HepG2 (cell line): ENCODE data around the gene DUSP9. TPM values are rescaled to one million over a fixed set of nuclear protein-coding genes. Genes with fewer than 3 reads are reported as not detected.

Experiments used
- ATAC-seq: fragments of 200-7000 bp; cut with Tn5 transposase; 3 replicates; pipeline ENCODE4 v1.9.1; 2020; ENCODE audit warnings: mild to moderate bottlenecking, moderate library complexity
- BruUV-seq: library from RNA; stranded (reverse); fragments of 400-500 nt; replicated peaks from 2 replicates; lab custom pipeline; 2021; lab: Mats Ljungman, UMichigan
- CTCF ChIA-PET: fragments of 300-600 bp; formaldehyde crosslinking; extraction: SDS; loops from one replicate; lab custom pipeline; 2021; ENCODE audit warnings: low total read pairs, inconsistent platforms, low intra/inter-chr PET ratio; lab: Yijun Ruan, JAX
- POLR2A ChIA-PET: fragments of 350-600 bp; sonication (Branson Sonifier 250); formaldehyde crosslinking; loops from one replicate; lab custom pipeline; 2020; ENCODE audit warnings: antibody characterized with exemption, inconsistent platforms; lab: Yijun Ruan, JAX
- DNase-seq: peaks from one replicate; pipeline ENCODE4 v3.0.0-alpha.2; 2015; ENCODE audit warnings: low spot score
- FAIRE-seq: peaks from 3 replicates; lab custom pipeline; 2011; peaks lifted over from hg19 to GRCh38; lab: Jason Lieb, UNC
- H2AFZ ChIP-seq: one replicate; pipeline ENCODE4 v1.6.1; 2011; ENCODE audit warnings: low read length, inconsistent platforms
- H3K27ac ChIP-seq: fragments of 300-600 bp; 3 replicates; pipeline ENCODE4 v1.8.0; 2011; ENCODE audit warnings: mixed run types, mild to moderate bottlenecking, mixed read lengths, low read length, inconsistent platforms; ENCODE audit not compliant: insufficient read depth; ENCODE audit errors: extremely low read length
- H3K27me3 ChIP-seq, 2 experiments: fragments of 200-600 bp in 1 of 2; 2 replicates in 1 of 2; 3 replicates in 1 of 2; pipeline versions ENCODE4 v1.6.0 to v1.8.0; 2011; ENCODE audit warnings: low read length in 2 of 2, mild to moderate bottlenecking in 2 of 2, moderate library complexity in 2 of 2, inconsistent platforms in 1 of 2; ENCODE audit not compliant: insufficient read depth in 2 of 2, control insufficient read depth in 1 of 2
- H3K36me3 ChIP-seq, 2 experiments: fragments of 200-600 bp in 1 of 2; replicated peaks in 1 of 2; 2 replicates in 1 of 2; 3 replicates in 1 of 2; pipeline versions ENCODE4 v1.5.1 to v1.8.0; 2011; ENCODE audit warnings: low read length in 2 of 2, inconsistent platforms in 1 of 2; ENCODE audit not compliant: insufficient read depth in 2 of 2, control insufficient read depth in 1 of 2
- H3K4me1 ChIP-seq: 2 replicates; pipeline ENCODE4 v1.5.1; 2012; ENCODE audit warnings: low read length, inconsistent platforms; ENCODE audit not compliant: insufficient read depth
- H3K4me2 ChIP-seq: 2 replicates; pipeline ENCODE4 v1.6.0; 2011; ENCODE audit warnings: low read depth, low read length, inconsistent platforms
- H3K4me3 ChIP-seq, 3 experiments: fragments of 200-600 bp in 1 of 3; sonication (generic), shearing (Covaris generic) in 1 of 3; replicated peaks in 1 of 3; 2 replicates each; pipeline ENCODE4 v1.5.1; 2011 to 2016; ENCODE audit warnings: low read length in 3 of 3, inconsistent platforms in 2 of 3, low read depth in 2 of 3, mild to moderate bottlenecking in 2 of 3, control low read depth in 1 of 3, mixed read lengths in 1 of 3; ENCODE audit not compliant: insufficient read depth in 1 of 3
- H3K79me2 ChIP-seq: one replicate; pipeline ENCODE4 v1.6.1; 2011; ENCODE audit warnings: low read length, inconsistent platforms; ENCODE audit not compliant: insufficient read depth
- H3K9ac ChIP-seq: 2 replicates; pipeline ENCODE4 v1.6.0; 2011; ENCODE audit warnings: mild to moderate bottlenecking, low read depth, low read length, inconsistent platforms; ENCODE audit not compliant: insufficient read depth
- H3K9me3 ChIP-seq: 2 replicates; pipeline ENCODE4 v1.5.1; 2012; ENCODE audit warnings: mild to moderate bottlenecking, low read length
- H4K20me1 ChIP-seq: 2 replicates; pipeline ENCODE4 v1.6.0; 2011; ENCODE audit warnings: inconsistent platforms, mild to moderate bottlenecking, low read length, moderate library complexity; ENCODE audit not compliant: insufficient read depth
- FLYWCH1 ChIP-seq: sonication (generic); formaldehyde crosslinking; IDR thresholded peaks from 2 replicates; pipeline ENCODE4 v1.8.1; 2023; ENCODE audit warnings: mild to moderate bottlenecking, missing genetic modification reagents
- FOXA1 ChIP-seq, 2 experiments: fragments of 450-650 bp in 1 of 2; sonication (generic) in 1 of 2; formaldehyde crosslinking in 1 of 2; IDR thresholded peaks; 2 replicates each; pipeline versions ENCODE4 v1.4.0 to v1.6.1; 2016 to 2020; ENCODE audit warnings: missing genetic modification reagents in 1 of 2
- FOXO1 ChIP-seq: sonication (generic); formaldehyde crosslinking; IDR thresholded peaks from 2 replicates; pipeline ENCODE4 v1.4.0; 2020; ENCODE audit warnings: missing genetic modification reagents
- GATAD2A ChIP-seq: IDR thresholded peaks from 2 replicates; pipeline ENCODE4 v1.6.1; 2016
- MEIS1 ChIP-seq: sonication (generic); formaldehyde crosslinking; IDR thresholded peaks from 2 replicates; pipeline ENCODE4 v1.9.0; 2021; ENCODE audit warnings: mild to moderate bottlenecking, missing genetic modification reagents, moderate library complexity, borderline replicate concordance
- MLX ChIP-seq: IDR thresholded peaks from 2 replicates; pipeline ENCODE4 v1.6.1; 2016
- PHB2 ChIP-seq: fragments of 450-650 bp; IDR thresholded peaks from 2 replicates; pipeline ENCODE4 v1.6.1; 2018; ENCODE audit not compliant: partially characterized antibody
- PRMT3 ChIP-seq: sonication (generic); formaldehyde crosslinking; IDR thresholded peaks from 2 replicates; pipeline ENCODE4 v1.8.1; 2022; ENCODE audit warnings: low read depth, mild to moderate bottlenecking, moderate library complexity, missing genetic modification reagents, borderline replicate concordance
- RARA ChIP-seq: IDR thresholded peaks from 2 replicates; pipeline ENCODE4 v1.6.1; 2016; ENCODE audit warnings: missing genetic modification reagents, missing compliant biosample characterization
- SIN3B ChIP-seq: fragments of 150-350 bp; IDR thresholded peaks from 2 replicates; pipeline ENCODE4 v1.6.1; 2014; ENCODE audit warnings: low read length
- SIX4 ChIP-seq: sonication (generic); formaldehyde crosslinking; IDR thresholded peaks from 2 replicates; pipeline ENCODE4 v1.4.0; 2020; ENCODE audit warnings: missing genetic modification reagents
- TCF12 ChIP-seq, 2 experiments: fragments of 450-650 bp in 1 of 2; sonication (generic) in 1 of 2; formaldehyde crosslinking in 1 of 2; IDR thresholded peaks; 2 replicates each; pipeline versions ENCODE4 v1.6.1 to v1.8.0; 2017 to 2022; ENCODE audit warnings: antibody characterized with exemption in 1 of 2, mild to moderate bottlenecking in 1 of 2, missing genetic modification reagents in 1 of 2, moderate library complexity in 1 of 2
- ZFX ChIP-seq: sonication (generic); formaldehyde crosslinking; IDR thresholded peaks from 2 replicates; pipeline ENCODE4 v1.4.0; 2020; ENCODE audit warnings: mild to moderate bottlenecking, low read depth, missing genetic modification reagents, moderate library complexity
- ZNF7 ChIP-seq: IDR thresholded peaks from 2 replicates; pipeline ENCODE4 v1.6.1; 2016; ENCODE audit warnings: missing biosample characterization, missing genetic modification reagents
- ZNF703 ChIP-seq: sonication (generic); formaldehyde crosslinking; IDR thresholded peaks from 2 replicates; pipeline ENCODE4 v1.5.1; 2020; ENCODE audit warnings: missing genetic modification reagents, mild to moderate bottlenecking, moderate library complexity, borderline replicate concordance
- ZNF841 ChIP-seq: sonication (generic); formaldehyde crosslinking; IDR thresholded peaks from 2 replicates; pipeline ENCODE4 v1.8.1; 2023; ENCODE audit warnings: missing genetic modification reagents, borderline replicate concordance
- ZNF878 ChIP-seq: sonication (generic); formaldehyde crosslinking; IDR thresholded peaks from 2 replicates; pipeline ENCODE4 v1.8.1; 2023; ENCODE audit warnings: mild to moderate bottlenecking, missing genetic modification reagents, moderate library complexity
- ZNF891 ChIP-seq: sonication (generic); formaldehyde crosslinking; IDR thresholded peaks from 2 replicates; pipeline ENCODE4 v1.5.0; 2020; ENCODE audit warnings: mild to moderate bottlenecking, missing genetic modification reagents
- ZSCAN12 ChIP-seq: sonication (generic); formaldehyde crosslinking; IDR thresholded peaks from 2 replicates; pipeline ENCODE4 v1.9.0; 2021; ENCODE audit warnings: mild to moderate bottlenecking, missing genetic modification reagents
- WGBS: methylation state at CpG from one replicate; pipeline ENCODE4 v1.1.6; 2017; ENCODE audit warnings: low lambda C conversion rate; 5-methylcytosine and 5-hydroxymethylcytosine counted together
- in situ Hi-C: cut with HindIII; loops from 2 replicates; pipeline ENCODE4 v1.10.0; 2017; ENCODE audit warnings: low pct_unique_long_range_greater_than_20kb; ENCODE audit not compliant: extremely low pct_ligation_motif_present
- intact Hi-C: fragments of 100-400 bp; cut with micrococcal nuclease; formaldehyde crosslinking; loops from one replicate; pipeline ENCODE4 v1.10.0; 2022; ENCODE audit not compliant: unreplicated experiment
- polyA plus RNA-seq, 8 experiments: library from polyadenylated mRNA; depleted of rRNA in 3 of 8; stranded (reverse) in 7 of 8; unstranded in 1 of 8; fragments of >200 nt; fragmentation: Illumina TruSeq in 4 of 8; extraction: Trizol in 4 of 8; gene quantifications; 2 replicates each; pipeline versions ENCODE4 v1.2.1 to v1.2.3, GENCODE V29; 2011 to 2016; ENCODE audit warnings: low read depth in 4 of 8, missing spikeins in 1 of 8, mixed read lengths in 1 of 8; ENCODE audit not compliant: insufficient read depth in 1 of 8
- total RNA-seq, 5 experiments: library from RNA; depleted of rRNA; stranded (reverse); fragments of >200 nt; fragmentation: Illumina TruSeq; extraction: Trizol; gene quantifications; 2 replicates each; pipeline ENCODE4 v1.2.3, GENCODE V29; 2016; ENCODE audit warnings: low read depth in 1 of 5
- TF ChIP-seq, protein P1 (sequence below): sonication (generic); formaldehyde crosslinking; IDR thresholded peaks from 2 replicates; pipeline ENCODE4 v1.5.0; 2020; ENCODE audit warnings: mild to moderate bottlenecking, missing genetic modification reagents

DUSP9 gene
- total and polyA plus RNA-seq, 2 of the 13 experiments (the other 11 are each of a cell fraction or from before 2014, with no cell fraction given), result 235 to 435 TPM

DNA sequence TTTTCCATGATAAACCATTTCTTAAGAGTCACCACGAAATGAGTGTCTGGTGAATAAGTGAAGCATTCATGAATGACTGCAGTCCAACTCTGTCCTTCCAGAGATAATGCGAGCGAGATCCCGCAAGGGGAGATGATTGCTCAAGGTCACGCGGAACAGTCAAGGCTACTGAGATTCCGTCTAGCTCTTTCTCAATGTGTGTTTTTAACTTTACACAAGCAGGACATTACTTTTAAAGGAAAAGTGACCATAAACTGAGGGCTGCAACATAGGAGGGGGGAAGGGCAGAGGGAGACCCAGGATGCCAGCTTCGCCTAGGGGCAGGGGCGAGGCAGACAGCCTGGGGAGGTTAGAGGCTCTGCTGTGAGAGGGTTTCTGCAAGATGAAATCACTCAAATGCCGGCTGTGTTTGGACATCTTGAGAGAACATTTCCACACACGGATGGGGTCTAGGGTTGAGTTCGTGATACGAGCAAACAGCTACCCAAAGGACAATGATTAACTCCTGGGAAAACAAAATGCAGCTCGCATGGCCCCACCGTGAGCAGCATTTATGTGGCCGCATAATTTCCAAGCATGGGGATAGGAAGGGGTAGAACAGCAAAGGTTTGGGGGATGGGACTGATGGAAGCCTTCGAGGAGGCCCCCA is 24.2 kb upstream of the DUSP9 start:
- H4K20me1 ChIP-seq, result no peaks in the 10 kb centered on the region
- peak overlapping the region; percentile 100 for H3K27ac ChIP-seq
- ATAC-seq (peak; percentile 48), FAIRE-seq (peak; percentile 99), DNase-seq (peak; percentile 88)
- no TSS peak for BruUV-seq
- H3K4me1 ChIP-seq, result peaks cover 68% of the 10 kb centered on the region
- POLR2A ChIA-PET, result interaction anchor here (1.0 to 11.8 kb wide), 10 partner anchors 9 to 152 kb away, joined by 3 to 596 read pairs (median 6); partner anchors contain the start of genes CCNQ, DUSP9 and HAUS7
- H2AFZ ChIP-seq, result no peak overlapping the region
- CTCF ChIA-PET, result no interaction called here
- peak overlapping the region; percentile 91 for H3K4me2 ChIP-seq
- peak overlapping the region; percentile 45 to 77 (median 69); a peak in 5 of 6 replicates for H3K4me3 ChIP-seq
- H3K79me2 ChIP-seq, result peaks cover 22% of the 10 kb centered on the region
- H3K9me3 ChIP-seq, result no peaks in the 10 kb centered on the region
- H3K9ac ChIP-seq, result peak overlapping the region; percentile 95
- no peaks in the 10 kb centered on the region for H3K36me3 ChIP-seq
- under 1% methylated on average over 13 of the region's 17 CpGs for WGBS
- no peaks in the 10 kb centered on the region for H3K27me3 ChIP-seq
- intact Hi-C loops (loop anchor here (1.0 to 2.0 kb wide), 3 partner anchors 12 to 22 kb away; no protein-coding TSS in a partner anchor), in situ Hi-C loops (no loop called here)
- peak; percentile 5; the same call in 1 of the 2 replicates for TF ChIP-seq RARA (CRISPR knock-in tag)
- no peak for TF ChIP-seq ZNF841 (CRISPR knock-in tag)
- no peak for TF ChIP-seq SIX4
- no peak for TF ChIP-seq ZFX (CRISPR knock-in tag)
- 0 out of 2 replicates have a peak, but pooled peaks have one; percentile 26 for TF ChIP-seq ZNF703 (CRISPR knock-in tag)
- TF ChIP-seq TCF12 (IDR thresholded peaks at IDR 0.05), result no peak
- no peak for TF ChIP-seq TCF12 (CRISPR knock-in tag; IDR thresholded peaks at IDR 0.05)
- no peak for TF ChIP-seq ZNF891 (CRISPR knock-in tag)
- TF ChIP-seq, protein P1, sequence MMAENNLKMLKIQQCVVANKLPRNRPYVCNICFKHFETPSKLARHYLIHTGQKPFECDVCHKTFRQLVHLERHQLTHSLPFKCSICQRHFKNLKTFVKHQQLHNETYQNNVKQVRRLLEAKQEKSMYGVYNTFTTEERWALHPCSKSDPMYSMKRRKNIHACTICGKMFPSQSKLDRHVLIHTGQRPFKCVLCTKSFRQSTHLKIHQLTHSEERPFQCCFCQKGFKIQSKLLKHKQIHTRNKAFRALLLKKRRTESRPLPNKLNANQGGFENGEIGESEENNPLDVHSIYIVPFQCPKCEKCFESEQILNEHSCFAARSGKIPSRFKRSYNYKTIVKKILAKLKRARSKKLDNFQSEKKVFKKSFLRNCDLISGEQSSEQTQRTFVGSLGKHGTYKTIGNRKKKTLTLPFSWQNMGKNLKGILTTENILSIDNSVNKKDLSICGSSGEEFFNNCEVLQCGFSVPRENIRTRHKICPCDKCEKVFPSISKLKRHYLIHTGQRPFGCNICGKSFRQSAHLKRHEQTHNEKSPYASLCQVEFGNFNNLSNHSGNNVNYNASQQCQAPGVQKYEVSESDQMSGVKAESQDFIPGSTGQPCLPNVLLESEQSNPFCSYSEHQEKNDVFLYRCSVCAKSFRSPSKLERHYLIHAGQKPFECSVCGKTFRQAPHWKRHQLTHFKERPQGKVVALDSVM (CRISPR knock-in tag), result peak; percentile 30; the same call in 1 of the 2 replicates
- TF ChIP-seq ZNF7 (CRISPR knock-in tag), result no peak
- TF ChIP-seq PRMT3 (CRISPR knock-in tag), result no peak
- TF ChIP-seq ZSCAN12 (CRISPR knock-in tag), result no peak
- peak; percentile 13; the same call in 1 of the 2 replicates for TF ChIP-seq MLX (CRISPR knock-in tag)
- TF ChIP-seq PHB2, result no peak
- no peak for TF ChIP-seq SIN3B
- TF ChIP-seq FOXA1 (IDR thresholded peaks at IDR 0.05), result no peak
- TF ChIP-seq FOXA1 (CRISPR knock-in tag; IDR thresholded peaks at IDR 0.05), result no peak; the same call in 1 of the 2 replicates
- peak; percentile 44; the same call in 1 of the 2 replicates for TF ChIP-seq MEIS1 (CRISPR knock-in tag)
- TF ChIP-seq FOXO1, result 0 out of 2 replicates have a peak, but pooled peaks have one; percentile 13
- TF ChIP-seq GATAD2A (CRISPR knock-in tag), result peak; percentile 9; the same call in 1 of the 2 replicates
- TF ChIP-seq ZNF878 (CRISPR knock-in tag), result 0 out of 2 replicates have a peak, but pooled peaks have one; percentile 69
- TF ChIP-seq FLYWCH1 (CRISPR knock-in tag), result no peak
